WI38 (cell line): Measurements from ENCODE around the gene SYT9.
"Not testable (repeated sequence)": the region's sequence is repeated elsewhere in the genome, so short reads cannot be mapped to it uniquely, and the experiment has no call there.

ENCODE experiments used
- H3K4me3 ChIP-seq: 2 replicates; pipeline ENCODE4 v1.5.1; 2011; ENCODE audit warnings: low read depth, mild to moderate bottlenecking, control low read depth, low read length
- TF ChIP-seq, protein P1 (sequence below): IDR thresholded peaks from 2 replicates; pipeline ENCODE4 v1.5.1; 2012; ENCODE audit warnings: low read depth, mild to moderate bottlenecking, control low read depth, low read length

SYT9 gene

DNA sequence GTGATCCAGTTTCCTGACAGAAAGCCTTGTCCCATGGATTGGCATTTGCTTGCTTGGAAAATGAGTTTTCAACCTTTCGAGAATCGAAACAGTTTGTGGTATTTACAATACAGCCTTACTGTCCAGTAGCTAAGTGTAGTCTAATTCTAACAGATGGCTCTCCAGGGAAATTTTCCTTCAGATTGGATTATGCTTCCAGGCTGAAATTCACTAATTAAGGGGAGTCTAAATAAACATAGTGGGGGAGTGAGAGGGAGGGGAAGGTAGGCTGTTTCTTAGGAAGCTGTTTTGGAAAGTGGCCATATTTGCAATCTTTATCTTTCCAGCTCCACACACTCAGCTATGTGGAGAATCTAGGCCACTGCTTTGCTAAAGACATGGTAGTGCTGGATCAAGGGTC is 81.3 kb downstream of the SYT9 start:
- no peak overlapping the region for H3K4me3 ChIP-seq
- TF ChIP-seq, protein P1, sequence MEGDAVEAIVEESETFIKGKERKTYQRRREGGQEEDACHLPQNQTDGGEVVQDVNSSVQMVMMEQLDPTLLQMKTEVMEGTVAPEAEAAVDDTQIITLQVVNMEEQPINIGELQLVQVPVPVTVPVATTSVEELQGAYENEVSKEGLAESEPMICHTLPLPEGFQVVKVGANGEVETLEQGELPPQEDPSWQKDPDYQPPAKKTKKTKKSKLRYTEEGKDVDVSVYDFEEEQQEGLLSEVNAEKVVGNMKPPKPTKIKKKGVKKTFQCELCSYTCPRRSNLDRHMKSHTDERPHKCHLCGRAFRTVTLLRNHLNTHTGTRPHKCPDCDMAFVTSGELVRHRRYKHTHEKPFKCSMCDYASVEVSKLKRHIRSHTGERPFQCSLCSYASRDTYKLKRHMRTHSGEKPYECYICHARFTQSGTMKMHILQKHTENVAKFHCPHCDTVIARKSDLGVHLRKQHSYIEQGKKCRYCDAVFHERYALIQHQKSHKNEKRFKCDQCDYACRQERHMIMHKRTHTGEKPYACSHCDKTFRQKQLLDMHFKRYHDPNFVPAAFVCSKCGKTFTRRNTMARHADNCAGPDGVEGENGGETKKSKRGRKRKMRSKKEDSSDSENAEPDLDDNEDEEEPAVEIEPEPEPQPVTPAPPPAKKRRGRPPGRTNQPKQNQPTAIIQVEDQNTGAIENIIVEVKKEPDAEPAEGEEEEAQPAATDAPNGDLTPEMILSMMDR = no peak

DNA sequence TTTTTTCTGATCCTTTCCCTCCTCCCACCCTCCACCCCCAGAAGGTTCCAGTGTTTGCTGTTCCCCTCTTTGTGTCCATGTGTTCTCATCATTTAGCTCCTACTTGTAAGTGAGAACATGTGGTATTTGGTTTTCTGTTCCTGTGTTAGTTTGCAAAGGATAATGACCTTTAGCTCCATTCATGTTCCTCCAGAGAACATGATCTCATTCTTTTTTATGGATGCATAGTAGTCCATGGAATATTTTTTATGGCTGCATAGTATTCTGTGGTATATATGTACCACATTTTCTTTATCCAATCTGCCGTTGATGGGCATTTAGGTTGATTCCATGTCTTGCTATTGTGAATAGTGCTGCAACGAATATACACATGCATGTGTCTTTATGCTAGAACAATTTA is 83.7 kb downstream of the SYT9 start:
- not testable (repeated sequence) for H3K4me3 ChIP-seq

DNA sequence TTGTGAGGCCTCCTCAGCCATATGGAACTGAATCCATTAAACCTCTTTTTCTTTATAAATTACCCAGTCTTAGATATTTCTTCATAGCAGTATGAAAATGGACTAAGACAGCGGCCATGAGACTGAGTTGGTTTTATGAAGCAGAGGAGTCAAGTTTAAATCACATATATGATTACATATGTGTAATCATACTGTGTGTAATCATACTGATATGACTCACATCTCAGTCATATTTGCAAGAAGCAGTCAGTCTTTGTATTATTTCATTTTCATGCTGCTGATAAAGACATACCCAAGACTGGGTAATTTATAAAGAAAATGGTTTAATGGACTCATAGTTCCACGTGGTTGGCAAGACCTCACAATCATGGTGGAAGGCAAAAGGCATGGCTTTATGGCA is 89.8 kb downstream of the SYT9 start:
- TF ChIP-seq, protein P1 = no peak
- H3K4me3 ChIP-seq = no peak overlapping the region

DNA sequence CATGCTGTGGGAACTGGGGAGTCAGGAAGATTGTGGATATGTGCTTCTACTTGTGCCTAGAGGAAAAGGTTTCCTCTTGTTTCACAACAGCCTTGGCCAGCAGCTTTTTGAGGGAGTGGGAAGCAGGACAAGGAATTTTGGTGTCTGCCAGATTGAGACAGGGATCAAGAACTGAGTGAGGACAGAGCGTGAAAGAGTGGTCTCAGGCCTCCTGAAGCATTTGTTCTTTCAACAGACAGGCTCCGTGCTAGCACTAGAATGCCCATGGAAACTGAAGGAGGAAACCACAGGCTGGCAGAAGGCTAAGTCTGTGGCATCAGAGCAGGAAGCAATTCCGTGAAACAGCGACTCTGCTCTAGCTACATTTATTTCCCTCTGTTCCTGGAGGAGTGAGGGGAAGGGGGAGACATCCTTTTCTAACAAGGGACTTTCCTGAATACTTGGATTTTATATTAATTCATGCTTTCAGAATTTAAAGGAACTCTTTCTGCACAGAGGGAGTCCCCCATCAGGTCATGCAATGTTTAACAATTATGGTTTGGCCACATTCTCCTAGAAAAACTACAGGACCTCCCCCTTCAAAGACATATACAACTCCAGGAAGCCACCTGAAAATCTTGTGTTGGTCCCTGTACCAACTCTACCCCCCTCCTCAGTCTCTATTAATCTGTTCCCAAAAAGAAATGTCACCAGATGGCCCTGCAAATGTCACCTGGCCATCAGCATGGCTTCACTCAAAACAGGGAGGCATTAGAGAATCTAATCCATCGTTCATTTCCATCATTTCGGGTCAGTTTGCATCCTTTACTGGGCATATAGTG is 96.1 kb downstream of the SYT9 start:
- TF ChIP-seq, protein P1 = no peak
- H3K4me3 ChIP-seq = no peak overlapping the region

DNA sequence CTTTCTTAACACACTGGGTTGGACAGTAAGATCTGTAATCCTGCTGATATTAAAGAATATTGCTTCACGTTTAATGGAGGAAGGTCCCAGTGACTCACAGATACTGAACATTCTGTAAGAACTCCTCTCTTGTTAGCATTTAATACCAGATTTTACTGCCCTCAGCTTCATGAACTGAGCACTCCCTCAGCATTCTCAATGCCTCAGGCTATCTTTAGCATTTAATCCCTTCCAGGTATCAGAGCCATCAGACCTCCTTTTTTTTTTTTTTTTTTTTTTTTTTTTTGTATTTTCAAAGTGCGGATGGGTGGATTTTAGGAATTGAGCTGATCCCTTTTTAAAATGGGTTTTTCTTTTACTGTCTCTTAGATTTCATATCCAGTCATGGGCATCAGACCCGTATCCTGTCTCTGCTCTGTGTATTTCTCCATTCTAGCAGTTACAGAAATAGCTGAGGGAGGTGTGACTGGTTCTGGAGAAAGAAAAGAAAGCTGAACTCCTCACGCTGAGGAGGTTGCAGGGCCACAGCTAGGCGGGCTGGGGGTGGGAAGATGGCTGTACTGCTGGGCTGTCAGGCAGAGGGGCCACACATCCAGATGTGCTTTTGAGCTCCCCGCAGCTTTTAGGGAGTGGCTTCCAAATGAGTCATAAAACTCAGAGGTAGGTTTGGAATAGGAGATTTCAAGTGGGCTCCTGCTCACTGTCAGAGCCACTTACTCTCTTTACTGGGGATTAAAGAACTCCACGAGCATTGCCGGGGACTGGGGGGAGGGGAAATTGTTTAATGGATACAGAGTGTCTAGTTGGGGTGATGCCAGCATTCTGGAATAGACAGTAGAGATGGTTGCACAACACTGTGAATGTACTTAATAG is 97.0 kb downstream of the SYT9 start:
- no peak overlapping the region for H3K4me3 ChIP-seq
- TF ChIP-seq, protein P1 = no peak

DNA sequence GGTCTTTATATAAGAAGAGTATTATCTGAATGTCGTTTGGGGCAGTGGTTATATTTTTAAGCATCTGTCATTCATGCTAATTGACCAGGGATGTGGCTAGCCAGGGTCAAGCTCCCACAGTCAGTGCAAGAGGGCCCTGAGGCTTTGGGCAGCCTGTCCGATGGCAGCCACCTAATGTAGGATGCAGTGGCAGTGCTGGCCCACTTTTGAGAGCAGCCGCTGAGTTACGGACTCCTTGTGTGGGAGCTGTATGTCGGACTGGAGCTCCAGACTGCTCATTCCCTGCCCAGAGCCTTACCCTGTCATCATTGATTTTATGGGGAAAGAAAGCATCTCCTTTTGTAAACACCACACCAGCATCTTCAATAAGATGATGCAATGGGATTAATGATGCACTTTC is 99.5 kb downstream of the SYT9 start:
- TF ChIP-seq, protein P1 = no peak
- H3K4me3 ChIP-seq = no peak overlapping the region

DNA sequence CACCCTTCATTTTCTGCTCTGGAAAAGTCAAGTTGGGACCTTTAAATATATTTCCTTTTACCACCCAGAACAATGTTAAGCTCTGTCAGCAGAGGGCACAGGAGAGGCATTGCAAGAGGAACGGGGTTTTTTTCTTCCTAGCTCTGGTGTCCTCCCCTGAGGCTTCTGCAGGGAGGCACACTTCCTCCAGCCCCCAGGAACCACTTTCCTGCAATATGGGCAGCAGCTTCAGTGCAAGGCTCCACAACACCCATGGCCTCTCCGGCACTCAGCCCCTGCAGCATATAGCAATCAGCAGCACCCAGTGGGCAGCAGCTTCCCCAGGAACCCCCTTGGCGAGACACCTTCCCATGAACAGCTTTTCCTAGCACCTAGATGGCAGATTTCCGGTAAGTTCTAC is 101.4 kb downstream of the SYT9 start:
- H3K4me3 ChIP-seq = no peak overlapping the region
- TF ChIP-seq, protein P1 = no peak
